Transverse colon (tissue), 4 donors: ENCODE data around the gene ATP6V1C2. TPM values are rescaled to one million over a fixed set of nuclear protein-coding genes. Genes with fewer than 3 reads are reported as not detected.

Experiments used
- DNase-seq: peaks from one replicate; pipeline ENCODE4 v3.0.0-alpha.2; 2019
- H3K27ac ChIP-seq, 4 donors: fragments of 200-600 bp; sonication (generic); 2 replicates each; pipeline ENCODE4 v1.5.1; 2016 to 2018; ENCODE audit warnings: inconsistent platforms in 4 of 4
- H3K27me3 ChIP-seq: fragments of 200-600 bp; sonication (generic); 2 replicates; pipeline ENCODE4 v1.5.1; 2017; ENCODE audit warnings: inconsistent platforms
- H3K36me3 ChIP-seq, 4 donors: fragments of 200-600 bp; sonication (generic); 2 replicates each; pipeline ENCODE4 v1.5.1; 2017 to 2019; ENCODE audit warnings: inconsistent platforms in 4 of 4
- H3K4me1 ChIP-seq, 4 donors: fragments of 200-600 bp; sonication (generic); 2 replicates each; pipeline ENCODE4 v1.5.1; 2017 to 2020; ENCODE audit warnings: inconsistent platforms in 4 of 4
- H3K4me3 ChIP-seq, 4 donors: fragments of 200-600 bp; sonication (generic); 1 replicate in 1 of 4; 2 replicates in 3 of 4; pipeline versions ENCODE4 v1.5.1 to v1.6.1; 2017 to 2019; ENCODE audit warnings: inconsistent platforms in 4 of 4
- H3K9me3 ChIP-seq, 2 donors: fragments of 200-600 bp; sonication (generic); 2 replicates each; pipeline ENCODE4 v1.5.1; 2017 to 2019; ENCODE audit warnings: inconsistent platforms in 2 of 2
- CTCF ChIP-seq, 5 experiments: fragments of 200-600 bp in 3 of 5; fragments of 450-650 bp in 2 of 5; sonication (generic) in 3 of 5; IDR thresholded peaks; 1 replicate in 2 of 5; 2 replicates in 3 of 5; pipeline ENCODE4 v1.5.1; 2016 to 2017; ENCODE audit warnings: antibody characterized with exemption in 5 of 5, inconsistent platforms in 3 of 5, mild to moderate bottlenecking in 2 of 5, moderate library complexity in 1 of 5
- EP300 ChIP-seq: sonication (generic); formaldehyde crosslinking; IDR thresholded peaks from one replicate; pipeline ENCODE4 v1.6.1; 2017; ENCODE audit warnings: antibody characterized with exemption, low read depth
- POLR2A ChIP-seq: fragments of 450-650 bp; IDR thresholded peaks from one replicate; pipeline ENCODE4 v1.6.1; 2016; ENCODE audit warnings: antibody characterized with exemption, mild to moderate bottlenecking, moderate library complexity
- POLR2AphosphoS5 ChIP-seq, 3 donors: sonication (generic); formaldehyde crosslinking; IDR thresholded peaks; one replicate each; pipeline ENCODE4 v1.6.1; 2016; ENCODE audit warnings: antibody characterized with exemption in 3 of 3
- WGBS, 2 donors: methylation state at CpG; one replicate each; pipeline ENCODE4 v1.1.5; 2018; ENCODE audit warnings: low coverage in 1 of 2; 5-methylcytosine and 5-hydroxymethylcytosine counted together
- in situ Hi-C, 4 donors: fragments of 200-750 bp; cut with MboI; loops; one replicate each; pipeline versions ENCODE4 v1.15.0 to v1.15.1; 2017; ENCODE audit warnings: low sequenced_read_pairs in 3 of 4, low pct_ligation_motif_present in 1 of 4, low pct_unique_long_range_greater_than_20kb in 1 of 4
- intact Hi-C: fragments of 100-400 bp; cut with DNase I; formaldehyde crosslinking; loops from one replicate; pipeline ENCODE4 v1.15.1; 2023; ENCODE audit warnings: low total_unique reads
- total RNA-seq, 4 donors: library from RNA; depleted of rRNA; stranded (reverse); fragments of >200 nt; gene quantifications; one replicate each; pipeline ENCODE4 v1.1.0, GENCODE V29; 2016

ATP6V1C2 gene
- total RNA-seq, 4 donors from 2014 or later, result 0.48 to 43.0 (median 1.2) TPM

DNA sequence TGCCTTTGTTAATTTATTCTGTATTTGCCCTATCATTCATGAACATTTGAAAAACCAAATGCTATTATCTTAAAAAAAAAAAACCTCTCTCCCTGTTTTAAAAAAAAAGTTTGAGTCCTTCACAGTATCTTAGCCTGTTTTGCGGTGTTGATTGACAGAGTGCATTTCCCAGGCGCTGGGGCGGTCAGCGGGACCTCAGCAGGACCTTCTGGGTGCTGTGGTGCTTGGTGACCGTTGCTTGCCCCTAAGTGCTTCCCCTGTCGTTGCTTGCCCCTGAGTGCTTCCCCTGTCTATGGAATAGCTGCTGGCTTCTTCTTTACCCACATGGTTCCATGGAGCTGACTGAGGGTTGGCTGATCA, 12.1 kb downstream of the ATP6V1C2 start:
- in situ Hi-C loops (no loop called here), intact Hi-C loops (no loop called here)
- H3K4me3 ChIP-seq, result no peak overlapping the region
- 44% methylated on average over 6 of the region's 6 CpGs; no CpG with 5 or more reads in 1 of the 2 donors for WGBS, 2 donors
- peaks cover 0 to 6% (median 2%) of the 10 kb centered on the region in 4 donors for H3K4me1 ChIP-seq
- H3K36me3 ChIP-seq, result no peaks in the 10 kb centered on the region
- TF ChIP-seq CTCF (IDR thresholded peaks at IDR 0.05), result no peak
- TF ChIP-seq POLR2A, result no peak
- TF ChIP-seq EP300, result no peak
- no peak for TF ChIP-seq POLR2AphosphoS5 (IDR thresholded peaks at IDR 0.05)
- no peaks in the 10 kb centered on the region for H3K27me3 ChIP-seq
- peak overlapping the region in 1 of 4 donors; percentile 28 for H3K27ac ChIP-seq
- no peaks in the 10 kb centered on the region for H3K9me3 ChIP-seq
- DNase-seq, result no peak

DNA sequence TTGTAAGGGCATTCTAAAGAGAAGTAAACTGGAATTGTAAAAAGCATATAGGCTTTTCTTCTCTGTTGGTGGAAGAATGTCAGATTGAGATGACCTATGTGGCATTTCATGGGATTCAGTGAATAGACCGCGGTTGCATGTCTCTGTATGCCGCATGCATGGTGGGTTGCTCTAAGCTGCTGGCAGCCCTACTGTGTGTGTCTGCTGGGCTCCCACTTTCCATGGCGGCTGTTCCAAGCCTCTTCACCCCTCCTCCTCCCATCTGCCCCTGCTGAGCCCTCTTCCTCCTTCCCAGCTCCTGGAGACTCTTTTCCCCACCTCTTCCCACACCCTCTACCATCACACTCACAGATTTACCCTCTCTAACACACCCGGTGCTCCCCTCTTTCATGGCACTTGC, 12.6 kb downstream of the ATP6V1C2 start:
- Histone ChIP-seq H3K9me3 (no peaks in the 10 kb centered on the region), H3K4me3 (no peak overlapping the region), H3K4me1 (peaks cover 0 to 6% (median 2%) of the 10 kb centered on the region in 4 donors), H3K27me3 (no peaks in the 10 kb centered on the region), H3K36me3 (no peaks in the 10 kb centered on the region), H3K27ac (no peak overlapping the region)
- no peak for TF ChIP-seq EP300
- in situ Hi-C loops (no loop called here), intact Hi-C loops (no loop called here)
- whole genome bisulfite sequencing, 2 donors, result 86 to 92% methylated on average over 2 to 5 of the region's 5 CpGs
- no peak for DNase-seq

GRCh38 chr2:10738192-10738591, 16.8 kb downstream of the ATP6V1C2 start:
- no peaks in the 10 kb centered on the region for H3K27me3 ChIP-seq
- in situ Hi-C loops (no loop called here), intact Hi-C loops (no loop called here)
- H3K27ac ChIP-seq, result no peak overlapping the region
- H3K9me3 ChIP-seq, result no peaks in the 10 kb centered on the region
- no peak for DNase-seq
- TF ChIP-seq POLR2AphosphoS5 (IDR thresholded peaks at IDR 0.05), result no peak
- no peak for TF ChIP-seq CTCF (IDR thresholded peaks at IDR 0.05)
- no peak for TF ChIP-seq POLR2A
- TF ChIP-seq EP300, result no peak
- no peak overlapping the region for H3K4me3 ChIP-seq
- H3K4me1 ChIP-seq, result peaks cover 0 to 5% (median 1%) of the 10 kb centered on the region in 4 donors
- H3K36me3 ChIP-seq, result no peaks in the 10 kb centered on the region
- WGBS, 2 donors, result 95 to 100% methylated on average over 3 to 6 of the region's 6 CpGs

- no peak for DNase-seq
- no peak for TF ChIP-seq POLR2A
- TF ChIP-seq EP300, result no peak
- no peak for TF ChIP-seq CTCF (IDR thresholded peaks at IDR 0.05)
These were observed 18.8 kb downstream of the ATP6V1C2 start for GRCh38 chr2:10740226-10740625.

DNA sequence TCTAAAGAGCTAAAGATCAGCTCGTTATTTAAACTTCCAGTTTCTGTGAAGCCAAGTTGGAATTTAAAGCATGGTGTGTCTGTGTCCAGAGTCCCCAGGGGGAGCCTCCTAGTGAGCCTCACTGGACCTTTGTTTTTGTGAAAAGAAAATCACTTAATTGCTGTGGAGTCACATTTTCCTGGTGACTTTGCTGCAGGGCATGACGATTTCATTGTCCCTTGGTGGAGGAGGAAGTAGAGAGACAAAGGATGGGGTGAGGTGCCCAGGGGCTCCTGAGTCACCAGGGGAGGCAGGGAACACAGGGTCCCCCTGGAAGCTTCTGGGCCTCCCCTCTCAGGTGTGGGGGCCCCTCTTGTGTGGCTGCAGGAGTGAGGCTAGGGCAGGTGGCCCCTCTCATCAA, 19.7 kb downstream of the ATP6V1C2 start:
- Histone ChIP-seq H3K27me3 (no peaks in the 10 kb centered on the region), H3K36me3 (no peaks in the 10 kb centered on the region), H3K4me3 (no peak overlapping the region), H3K9me3 (no peaks in the 10 kb centered on the region), H3K27ac (no peak overlapping the region), H3K4me1 (peaks cover 0 to 6% (median 3%) of the 10 kb centered on the region in 4 donors)
- intact Hi-C loops (no loop called here), in situ Hi-C loops (no loop called here)
- 53% methylated on average over 2 of the region's 2 CpGs; no CpG with 5 or more reads in 1 of the 2 donors for WGBS, 2 donors
- no peak for DNase-seq
- TF ChIP-seq POLR2A, result no peak
- TF ChIP-seq EP300, result no peak
- TF ChIP-seq POLR2AphosphoS5 (IDR thresholded peaks at IDR 0.05), result no peak

More at GRCh38 chr2:10740226-10740625, 18.8 kb downstream of the ATP6V1C2 start:
- Histone ChIP-seq H3K4me1 (no peaks in the 10 kb centered on the region), H3K27me3 (no peaks in the 10 kb centered on the region), H3K36me3 (no peaks in the 10 kb centered on the region), H3K9me3 (no peaks in the 10 kb centered on the region), H3K4me3 (no peak overlapping the region), H3K27ac (no peak overlapping the region)
- in situ Hi-C loops (no loop called here), intact Hi-C loops (no loop called here)
- WGBS, 2 donors, result 83 to 85% methylated on average over 1 to 3 of the region's 3 CpGs
